SH-SY5Y (cell line): ENCODE results near the gene NOX5.

ENCODE experiments used
- GATA2 ChIP-seq: IDR thresholded peaks from 2 replicates; pipeline ENCODE4 v1.6.1; 2011; ENCODE audit warnings: mild to moderate bottlenecking, low read depth, low read length
- GATA3 ChIP-seq: IDR thresholded peaks from 2 replicates; pipeline ENCODE4 v1.6.1; 2011; ENCODE audit warnings: low read depth, mild to moderate bottlenecking, low read length, moderate library complexity

NOX5 gene

DNA sequence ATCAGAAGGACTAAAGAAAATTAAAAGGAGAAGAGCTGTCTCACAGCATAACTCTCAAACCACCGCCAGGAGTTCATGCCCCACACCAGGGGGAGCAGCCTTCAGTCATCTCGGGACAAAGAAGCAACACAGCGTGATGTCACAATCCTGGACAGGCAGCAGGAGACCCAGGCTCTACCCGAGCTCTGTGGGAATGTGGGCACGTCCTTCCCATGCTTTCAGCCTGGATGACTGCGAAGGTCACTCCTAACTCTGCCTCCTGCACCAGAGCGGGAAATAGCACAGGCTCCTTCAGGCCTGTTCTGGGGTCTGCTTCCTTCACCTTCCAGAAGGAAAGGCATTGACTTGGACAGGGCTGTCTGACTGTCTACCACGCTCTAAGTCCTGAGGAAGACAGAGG is 31.3 kb downstream of the NOX5 start:
- TF ChIP-seq GATA2 (no peak), GATA3 (no peak)

DNA sequence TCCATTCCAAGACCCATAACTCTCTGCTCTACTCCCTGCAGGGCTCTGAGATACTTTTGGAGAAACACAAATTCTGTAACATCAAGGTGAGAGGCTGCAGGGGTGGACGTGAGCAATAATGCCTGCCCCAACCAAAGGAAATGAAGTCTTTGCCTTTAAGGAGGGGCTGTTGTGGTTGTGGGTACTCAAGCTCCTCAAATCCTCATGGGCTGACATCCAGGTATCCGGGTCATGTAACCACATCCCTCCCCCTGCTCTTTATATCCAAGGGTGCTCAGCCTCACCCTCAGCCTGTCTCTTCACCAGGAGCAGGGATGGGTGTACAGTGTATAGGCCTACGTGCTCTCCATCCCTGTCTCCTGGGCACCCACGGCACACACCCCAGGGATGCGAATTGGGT is 32.3 kb downstream of the NOX5 start:
- TF ChIP-seq GATA2 (no peak), GATA3 (no peak)

DNA sequence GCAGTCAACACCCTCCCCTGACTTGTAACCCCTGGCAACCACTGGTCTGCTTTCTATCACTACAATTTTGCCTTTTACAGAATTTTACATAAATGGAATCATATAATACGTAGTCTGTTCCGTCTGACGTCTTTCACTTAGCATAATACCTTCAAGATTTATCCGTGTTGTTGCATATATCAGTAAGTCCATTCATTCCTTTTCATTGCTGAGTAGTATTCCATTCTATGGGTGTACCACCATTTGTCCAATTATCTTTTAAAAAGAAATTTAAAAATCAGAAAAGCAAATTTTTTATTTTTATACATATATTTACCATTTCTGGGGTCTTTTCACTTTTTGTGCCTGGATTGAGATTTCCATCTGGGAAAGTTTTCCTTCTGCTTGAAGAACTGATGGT is 35.5 kb downstream of the NOX5 start:
- TF ChIP-seq GATA3 (no peak), GATA2 (no peak)

DNA sequence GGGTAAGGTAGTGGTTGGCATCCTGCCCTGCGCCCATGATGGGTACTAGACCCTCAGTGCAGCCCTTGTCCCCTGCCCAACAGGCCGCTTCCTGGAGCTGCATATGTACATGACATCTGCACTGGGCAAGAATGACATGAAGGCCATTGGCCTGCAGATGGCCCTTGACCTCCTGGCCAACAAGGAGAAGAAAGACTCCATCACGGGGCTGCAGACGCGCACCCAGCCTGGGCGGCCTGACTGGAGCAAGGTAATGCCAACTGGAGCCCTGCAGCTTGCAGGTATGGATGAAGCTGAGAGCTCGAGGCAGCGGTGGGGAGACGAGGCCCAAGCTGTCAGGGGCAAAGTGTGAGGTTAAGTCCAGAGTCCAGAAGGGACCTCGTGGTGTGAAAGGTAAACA is 40.8 kb downstream of the NOX5 start:
- TF ChIP-seq GATA2 (no peak), GATA3 (no peak)

DNA sequence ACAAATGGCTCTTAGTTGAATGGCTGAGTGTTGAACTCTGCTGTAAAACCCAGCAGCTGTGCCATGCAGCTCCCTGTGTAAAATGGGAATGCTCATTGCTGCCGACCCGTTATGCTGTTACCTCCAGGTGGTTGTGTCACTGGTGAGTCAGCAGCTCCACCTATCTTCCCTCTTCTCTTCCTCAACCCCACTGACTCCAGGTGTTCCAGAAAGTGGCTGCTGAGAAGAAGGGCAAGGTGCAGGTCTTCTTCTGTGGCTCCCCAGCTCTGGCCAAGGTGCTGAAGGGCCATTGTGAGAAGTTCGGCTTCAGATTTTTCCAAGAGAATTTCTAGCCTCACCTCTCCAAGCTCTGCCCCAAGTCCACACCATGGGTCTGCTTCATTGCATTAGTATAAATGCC is 41.9 kb downstream of the NOX5 start:
- TF ChIP-seq GATA2, result no peak
- no peak for TF ChIP-seq GATA3

DNA sequence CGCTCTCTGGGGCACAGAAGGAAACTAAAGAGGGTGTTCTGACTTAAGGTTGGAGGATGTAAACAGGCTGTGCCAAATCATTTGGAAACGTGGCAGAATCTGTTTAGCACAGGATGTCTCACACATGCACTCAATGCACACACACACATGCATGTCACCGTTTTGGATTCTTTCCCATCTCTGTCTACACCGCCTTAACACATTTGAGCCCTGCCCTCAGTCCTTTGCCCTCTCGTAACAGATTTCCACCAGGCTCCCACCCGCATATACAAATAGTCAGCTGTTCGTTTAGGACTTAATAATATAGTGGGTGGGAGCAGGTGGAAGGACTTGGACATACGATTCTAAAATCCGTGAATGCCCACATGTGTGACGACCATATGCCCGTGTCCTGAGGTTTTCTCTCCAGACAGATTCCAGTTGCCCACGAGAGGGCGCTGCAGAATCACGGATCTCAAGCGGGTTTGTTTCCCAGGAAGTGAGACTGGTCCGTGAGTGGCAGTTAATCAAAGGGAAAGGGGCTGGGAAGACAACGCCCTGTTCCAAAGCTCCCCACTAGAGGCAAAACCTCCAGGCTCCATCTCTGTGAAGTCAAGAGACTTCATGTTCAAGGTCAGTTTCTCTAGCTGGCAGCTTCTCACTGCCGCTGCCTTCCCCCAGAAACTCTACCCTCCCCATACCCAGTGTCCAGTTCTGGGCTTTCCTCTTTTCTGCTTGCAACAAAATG is 44.5 kb downstream of the NOX5 start:
- TF ChIP-seq GATA3, result no peak
- TF ChIP-seq GATA2, result no peak

DNA sequence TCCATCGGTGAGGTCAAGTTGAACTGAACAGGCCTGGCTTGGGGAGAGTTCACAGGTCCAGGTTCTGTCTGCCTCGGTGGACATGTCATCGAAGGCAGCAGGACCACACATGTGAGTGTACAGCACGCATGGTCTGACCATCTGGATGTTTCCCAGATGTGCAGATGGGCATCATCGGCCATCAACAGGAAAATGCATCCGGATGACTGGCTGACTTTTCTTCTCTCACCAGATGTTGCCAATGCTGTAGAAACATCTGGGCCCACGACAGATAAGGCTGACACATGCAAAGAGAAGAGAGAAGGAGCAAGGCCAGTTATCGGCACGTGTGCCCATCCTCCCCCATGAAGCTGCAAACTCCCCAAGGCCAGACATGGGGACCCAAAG is 45.1 kb downstream of the NOX5 start:
- TF ChIP-seq GATA3, result no peak
- peak; percentile 55; the same call in 1 of the 2 replicates for TF ChIP-seq GATA2

DNA sequence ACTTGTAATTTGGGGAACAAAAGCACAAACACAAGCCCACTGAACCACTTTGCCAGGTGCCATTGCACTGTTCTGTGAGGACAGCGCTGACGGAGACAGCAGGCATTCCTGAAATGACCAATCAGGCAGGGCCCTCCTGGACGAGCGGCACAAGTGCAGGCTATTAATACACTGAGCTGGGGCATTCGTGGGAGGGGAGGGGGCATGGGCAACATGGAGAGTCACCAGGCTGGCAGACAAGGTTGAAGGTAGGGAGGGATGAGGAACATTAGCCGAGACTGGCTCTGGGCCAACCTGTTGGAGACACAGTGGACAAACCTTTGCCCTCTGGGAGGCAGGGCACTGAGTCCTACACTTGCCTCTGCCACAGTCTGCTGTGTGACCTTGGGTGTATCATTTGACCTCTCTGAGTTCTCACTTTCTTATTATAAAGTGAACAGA is 45.6 kb downstream of the NOX5 start:
- TF ChIP-seq GATA3 (no peak), GATA2 (no peak)

DNA sequence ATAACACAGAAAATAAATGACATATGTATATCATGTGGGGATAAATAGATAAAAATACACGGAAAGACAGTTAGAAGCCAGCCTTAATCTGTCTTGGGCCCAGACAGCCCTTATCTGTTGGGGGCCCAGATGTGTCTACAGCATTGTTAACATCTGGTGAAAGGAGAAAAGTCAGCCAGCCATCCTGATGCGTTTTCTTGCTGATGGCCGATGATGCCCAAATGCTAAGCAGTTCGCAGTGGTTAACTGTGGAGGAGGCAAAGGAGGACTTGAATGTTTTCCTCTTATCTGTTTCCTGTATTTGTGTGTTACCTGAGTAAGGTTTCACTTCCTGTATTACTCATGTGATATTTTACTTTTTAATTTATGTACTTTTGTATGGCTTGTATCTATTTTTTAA is 46.2 kb downstream of the NOX5 start:
- TF ChIP-seq GATA3 (peak; percentile 49), GATA2 (peak; percentile 85)

DNA sequence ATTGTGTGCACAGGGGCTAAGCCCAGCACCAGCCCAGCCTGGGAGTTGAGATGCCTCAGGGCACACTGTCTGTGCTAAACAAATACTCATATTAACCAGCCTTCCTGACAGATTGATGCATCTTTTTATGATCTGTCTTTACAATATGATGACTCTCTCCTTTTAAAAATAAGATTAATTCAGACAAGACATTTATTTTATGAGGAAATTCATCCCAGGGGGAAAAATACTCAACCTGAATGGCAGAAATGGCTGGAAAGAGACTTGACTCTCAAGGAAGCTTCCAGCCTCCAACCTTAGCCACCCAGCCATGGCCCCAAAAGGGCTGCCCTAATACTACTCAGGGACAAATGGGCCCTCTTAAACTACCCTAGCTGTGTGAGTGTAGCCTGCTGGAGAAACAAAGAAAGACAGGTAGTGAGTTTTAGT is 46.9 kb downstream of the NOX5 start:
- TF ChIP-seq GATA3, result no peak
- no peak for TF ChIP-seq GATA2

DNA sequence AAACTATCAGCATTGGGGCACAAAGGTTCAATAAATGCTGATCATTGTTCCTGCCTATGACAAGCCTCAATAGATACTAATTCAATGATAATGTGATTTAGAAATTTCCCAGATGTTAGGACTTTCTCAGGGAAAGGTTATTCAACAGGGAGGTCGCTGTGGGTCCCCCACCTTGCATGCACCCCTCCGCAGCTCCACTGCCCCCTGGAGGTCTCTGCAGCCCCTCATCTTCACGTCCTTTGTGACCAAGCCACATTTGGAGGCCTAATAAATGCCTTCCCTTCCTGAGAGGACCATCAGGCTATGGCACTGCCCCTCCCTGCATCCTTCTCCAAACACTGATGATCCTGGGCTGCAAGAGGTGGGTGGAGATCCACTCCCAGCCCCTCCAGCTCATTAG is 50.2 kb downstream of the NOX5 start:
- TF ChIP-seq GATA2 (no peak), GATA3 (no peak)

DNA sequence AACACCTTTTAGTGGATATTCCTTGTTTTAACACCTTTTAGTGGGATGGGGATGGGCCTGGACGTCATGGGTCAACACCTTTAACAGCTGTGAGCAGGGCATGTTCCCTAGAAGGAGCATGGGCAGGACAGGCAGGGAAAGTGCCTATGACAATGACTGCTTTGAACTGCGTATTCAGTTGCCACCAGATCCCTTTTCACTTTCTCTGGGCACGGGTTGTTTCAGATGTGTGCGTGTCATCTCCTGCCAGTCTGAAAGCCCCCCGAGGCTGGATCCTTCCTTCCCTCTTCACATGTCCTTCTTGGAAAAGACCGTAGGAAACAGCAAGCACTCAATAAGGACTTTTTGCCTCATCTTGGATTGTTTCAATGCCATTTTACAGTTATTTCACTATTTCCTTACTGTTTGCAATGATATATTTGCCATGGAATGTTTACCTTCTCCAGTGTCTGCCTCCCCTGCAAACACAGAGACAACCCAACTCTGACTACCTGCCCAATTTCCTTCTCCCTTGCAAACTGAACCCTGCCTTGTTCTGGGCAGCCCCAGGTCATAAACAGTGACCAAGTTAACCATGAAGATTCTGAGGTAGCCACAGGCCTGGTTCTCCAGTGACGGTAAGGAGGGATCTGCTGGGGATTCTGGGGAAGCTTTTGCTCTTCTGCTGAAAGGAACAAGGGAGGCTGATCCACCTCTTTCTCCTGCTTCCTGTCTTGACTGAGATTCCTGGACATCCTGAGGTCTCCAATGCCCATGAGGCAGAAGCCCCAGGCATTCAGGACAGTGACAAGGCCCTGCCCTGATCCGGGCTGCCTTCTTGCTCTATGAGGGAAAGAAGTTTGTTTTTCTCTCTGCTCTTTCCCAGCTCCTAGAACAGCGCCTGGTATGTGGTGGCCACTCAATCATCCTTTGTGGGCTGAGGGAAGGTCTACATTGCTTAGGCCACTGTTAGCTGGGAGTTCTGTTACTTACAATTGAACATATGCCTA is 51.8 kb downstream of the NOX5 start:
- no peak for TF ChIP-seq GATA2

DNA sequence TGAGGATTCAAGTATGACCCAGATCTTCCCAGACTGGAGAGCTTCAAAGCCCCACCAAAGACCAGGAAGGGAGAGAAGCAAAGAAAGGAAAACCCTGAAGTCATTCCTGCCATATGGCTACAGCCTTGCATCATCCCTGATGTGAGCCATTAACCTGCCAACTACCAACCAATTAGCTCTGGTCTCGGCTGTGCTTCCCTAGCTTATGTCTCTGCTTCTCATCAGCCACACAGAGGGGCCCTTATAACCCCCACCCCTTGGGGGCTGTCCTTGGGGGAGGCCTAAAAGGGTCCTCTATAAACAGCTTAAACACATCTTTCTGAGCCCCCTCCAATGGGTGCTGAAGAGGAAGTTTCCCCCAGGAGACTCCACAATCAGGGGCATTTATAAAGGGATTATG is 52.8 kb downstream of the NOX5 start:
- TF ChIP-seq GATA3 (no peak), GATA2 (no peak)

DNA sequence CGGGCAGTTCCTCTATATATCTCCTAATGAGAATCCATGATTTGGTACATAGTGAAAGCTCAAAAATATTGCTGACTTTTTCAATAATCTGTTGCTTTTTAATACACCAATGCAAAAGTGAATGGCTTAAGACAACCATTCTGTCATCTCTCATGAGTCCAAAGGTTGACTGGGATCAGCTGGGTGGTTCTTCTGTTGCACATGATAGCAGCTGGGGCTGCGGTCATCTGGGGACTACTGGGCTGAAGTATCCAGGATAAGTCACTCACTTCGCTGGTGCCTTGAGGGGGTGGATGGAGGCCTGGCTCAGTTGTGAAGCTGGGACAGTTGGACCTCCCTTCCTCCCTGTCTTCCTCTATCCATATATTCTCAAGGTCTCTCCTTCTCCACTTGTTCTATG is 53.7 kb downstream of the NOX5 start:
- TF ChIP-seq GATA3, result no peak
- TF ChIP-seq GATA2, result no peak

DNA sequence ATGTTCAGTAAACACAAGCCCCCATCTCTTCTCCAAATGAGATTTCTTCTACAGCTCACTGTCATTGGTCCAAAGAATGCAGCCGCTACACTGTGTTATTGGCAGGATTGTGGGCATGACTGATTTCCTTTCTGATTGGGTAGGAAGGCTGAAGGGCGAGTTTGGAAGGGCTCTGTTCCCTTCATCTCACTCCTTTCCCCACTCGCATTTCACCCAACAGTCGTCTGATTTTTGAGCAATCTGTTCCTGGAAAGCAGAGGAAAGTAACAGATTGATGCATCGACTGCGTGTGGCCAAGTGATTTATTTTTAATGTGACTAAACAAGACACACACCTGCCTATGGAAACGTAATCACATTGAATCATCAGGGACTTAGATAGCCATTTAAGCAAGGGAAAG is 55.5 kb downstream of the NOX5 start:
- TF ChIP-seq GATA3, result no peak
- TF ChIP-seq GATA2, result no peak

DNA sequence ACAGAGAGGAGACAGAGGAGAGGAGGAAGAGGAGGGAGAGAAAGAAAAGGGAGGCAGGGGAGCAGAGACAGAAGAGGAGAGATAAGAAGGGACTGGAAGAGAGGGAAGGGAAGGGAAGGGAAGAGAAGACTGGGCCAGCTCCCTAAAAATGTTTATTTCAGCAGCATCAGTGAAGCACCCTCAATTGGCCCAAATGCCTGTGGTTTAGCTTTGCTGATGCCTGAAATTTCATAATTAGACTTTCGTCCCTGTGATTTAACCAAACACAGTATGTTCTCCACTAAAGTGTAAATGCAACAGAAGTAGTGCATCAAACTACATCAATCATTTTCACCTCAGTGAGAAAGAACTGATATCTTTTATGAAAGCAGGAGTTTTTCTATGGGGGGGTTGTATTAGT is 55.9 kb downstream of the NOX5 start:
- TF ChIP-seq GATA3 (no peak), GATA2 (no peak)
